Measurements from ENCODE around the gene NELL2.

NELL2 gene

DNA sequence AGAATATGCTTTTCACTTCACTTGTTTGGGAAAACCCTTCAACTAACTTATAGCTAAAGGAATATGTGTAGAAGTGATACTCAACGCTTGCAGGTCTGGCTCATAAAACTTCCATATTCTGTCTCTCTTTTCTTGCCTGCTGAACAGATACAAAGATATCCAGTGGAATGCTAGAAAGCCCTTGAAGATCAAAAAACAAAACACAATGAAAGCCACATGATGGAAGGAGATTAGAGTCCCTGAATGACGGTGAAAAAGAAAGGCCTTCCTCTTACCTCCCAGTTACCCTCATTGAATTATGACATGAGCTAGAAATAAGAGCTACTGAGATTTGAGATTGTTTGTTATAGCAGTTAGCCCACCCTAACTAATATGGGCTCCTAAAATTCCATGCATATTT, 28.2 kb upstream of the NELL2 start:
- TF ChIP-seq POLR2AphosphoS5 (IDR thresholded peaks at IDR 0.05; ENCODE audit: low read depth, low read length), result no peak
- no peak for TF ChIP-seq SIN3A (IDR thresholded peaks at IDR 0.05; ENCODE audit: borderline replicate concordance, insufficient read depth, low read length)
- TF ChIP-seq TAF1 (IDR thresholded peaks at IDR 0.05; ENCODE audit: borderline replicate concordance, insufficient read depth, low read length), result no peak
- TF ChIP-seq FOXP2 (optimal IDR thresholded peaks at IDR 0.05; ENCODE audit: borderline replicate concordance, extremely low read depth, extremely low read length, insufficient read depth), result no peak
- no peak for TF ChIP-seq REST (IDR thresholded peaks at IDR 0.05; ENCODE audit: insufficient read depth in 1 of 2, low read depth in 2 of 2, low read length in 2 of 2)

DNA sequence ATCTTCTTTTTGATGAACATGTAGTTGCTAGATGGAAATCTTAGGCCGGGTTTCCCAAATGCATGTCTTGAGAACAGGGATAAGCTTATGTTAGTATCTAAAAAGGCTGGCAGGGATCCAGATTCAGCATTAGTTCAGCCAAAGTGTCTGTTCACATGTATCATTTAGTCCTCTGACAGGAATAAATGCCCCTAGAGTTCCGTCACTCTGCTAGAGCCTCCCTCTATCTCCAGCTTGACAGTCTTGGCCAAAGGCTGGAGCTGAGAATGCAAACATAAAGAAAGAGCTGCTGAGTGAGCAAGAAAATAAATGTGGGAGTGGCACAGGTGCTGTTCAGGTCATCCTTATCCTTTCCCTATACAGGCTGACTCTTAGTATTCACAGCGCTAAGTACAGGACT, 13.8 kb upstream of the NELL2 start:
- no peak for TF ChIP-seq REST (IDR thresholded peaks at IDR 0.05; ENCODE audit: insufficient read depth in 1 of 2, low read depth in 2 of 2, low read length in 2 of 2)
- no peak for TF ChIP-seq FOXP2 (optimal IDR thresholded peaks at IDR 0.05; ENCODE audit: borderline replicate concordance, extremely low read depth, extremely low read length, insufficient read depth)
- TF ChIP-seq SIN3A (IDR thresholded peaks at IDR 0.05; ENCODE audit: borderline replicate concordance, insufficient read depth, low read length), result no peak
- TF ChIP-seq POLR2AphosphoS5 (IDR thresholded peaks at IDR 0.05; ENCODE audit: low read depth, low read length), result no peak
- no peak for TF ChIP-seq TAF1 (IDR thresholded peaks at IDR 0.05; ENCODE audit: borderline replicate concordance, insufficient read depth, low read length)

- no peak for TF ChIP-seq SIN3A (IDR thresholded peaks at IDR 0.05; ENCODE audit: borderline replicate concordance, insufficient read depth, low read length)
- no peak for TF ChIP-seq FOXP2 (optimal IDR thresholded peaks at IDR 0.05; ENCODE audit: borderline replicate concordance, extremely low read depth, extremely low read length, insufficient read depth)
- no peak for TF ChIP-seq TAF1 (IDR thresholded peaks at IDR 0.05; ENCODE audit: borderline replicate concordance, insufficient read depth, low read length)
Measured at GRCh38 chr12:44889162-44889561, 13.0 kb upstream of the NELL2 start.

- TF ChIP-seq POLR2AphosphoS5 (IDR thresholded peaks at IDR 0.05; ENCODE audit: low read depth, low read length) (no peak), FOXP2 (optimal IDR thresholded peaks at IDR 0.05; ENCODE audit: borderline replicate concordance, extremely low read depth, extremely low read length, insufficient read depth) (no peak), TAF1 (IDR thresholded peaks at IDR 0.05; ENCODE audit: borderline replicate concordance, insufficient read depth, low read length) (no peak), SIN3A (IDR thresholded peaks at IDR 0.05; ENCODE audit: borderline replicate concordance, insufficient read depth, low read length) (no peak), REST (IDR thresholded peaks at IDR 0.05; ENCODE audit: insufficient read depth in 1 of 2, low read depth in 2 of 2, low read length in 2 of 2) (no peak)
Measured at GRCh38 chr12:44885902-44886301, 9.8 kb upstream of the NELL2 start.

GRCh38 chr12:44881197-44881596, 5.1 kb upstream of the NELL2 start:
- TF ChIP-seq TAF1 (IDR thresholded peaks at IDR 0.05; ENCODE audit: borderline replicate concordance, insufficient read depth, low read length), result no peak
- no peak for TF ChIP-seq POLR2AphosphoS5 (IDR thresholded peaks at IDR 0.05; ENCODE audit: low read depth, low read length)
- TF ChIP-seq REST (IDR thresholded peaks at IDR 0.05; ENCODE audit: insufficient read depth in 1 of 2, low read depth in 2 of 2, low read length in 2 of 2), result no peak
- no peak for TF ChIP-seq SIN3A (IDR thresholded peaks at IDR 0.05; ENCODE audit: borderline replicate concordance, insufficient read depth, low read length)
- TF ChIP-seq FOXP2 (optimal IDR thresholded peaks at IDR 0.05; ENCODE audit: borderline replicate concordance, extremely low read depth, extremely low read length, insufficient read depth), result no peak

Data from PFSK-1 (cell line).